ENCODE results near the gene GAD1. TPM values are rescaled to one million over a fixed set of nuclear protein-coding genes. Genes with fewer than 3 reads are reported as not detected.

GAD1 gene
- total RNA-seq, 2 experiments from 2014 or later = not detected

DNA sequence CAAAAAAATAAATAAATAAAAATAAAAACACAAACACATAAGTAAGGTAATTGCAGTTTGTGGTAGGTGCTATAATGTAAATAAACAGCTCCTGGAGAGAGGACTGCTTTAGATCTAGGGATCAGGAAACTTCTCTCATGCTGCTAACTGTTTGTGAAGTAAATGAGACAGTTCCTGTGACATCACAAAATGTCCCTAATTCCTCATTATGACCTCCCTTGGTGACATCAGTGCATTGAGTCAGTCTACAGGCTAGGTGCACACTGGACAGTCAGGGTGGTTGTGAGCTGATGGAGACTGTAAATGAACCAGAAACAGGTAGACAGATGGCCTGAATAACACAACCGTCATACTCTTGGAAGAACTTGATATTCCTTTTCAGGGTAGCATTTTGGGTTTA is 33.1 kb upstream of the GAD1 start:
- DNase-seq (no peak), ATAC-seq (ENCODE audit: poor library complexity) (no peak)
- Mint-ChIP-seq H3K9me3 (no peaks in the 10 kb centered on the region), H3K36me3 (ENCODE audit: low read depth) (no peaks in the 10 kb centered on the region), H3K4me3 (no peak overlapping the region), H3K27me3 (peaks cover 29% of the 10 kb centered on the region), H3K4me1 (ENCODE audit: low read depth) (no peaks in the 10 kb centered on the region), H3K27ac (no peak overlapping the region)
- TF ChIP-seq CTCF (IDR thresholded peaks at IDR 0.05) = no peak
- Histone ChIP-seq H3K4me3 (ENCODE audit: low read length) (no peak overlapping the region), H3K9me3 (ENCODE audit: control insufficient read depth in 1 of 2, insufficient read depth in 1 of 2, low read length in 2 of 2) (no peaks in the 10 kb centered on the region), H3K36me3 (ENCODE audit: insufficient read depth, low read length) (no peaks in the 10 kb centered on the region), H3K4me1 (ENCODE audit: insufficient read depth, low read length) (no peaks in the 10 kb centered on the region), H3K27me3 (ENCODE audit: control insufficient read depth in 1 of 2, insufficient read depth in 2 of 2, low read length in 2 of 2) (peaks cover 0 to 28% of the 10 kb centered on the region in 2 experiments), H3K27ac (ENCODE audit: low read depth in 1 of 2, low read length in 2 of 2) (no peak overlapping the region)
- POLR2A ChIA-PET = no interaction called here
- CTCF ChIA-PET = interaction anchor here (0.8 kb wide), 1 partner anchor 11 kb away, joined by 3 read pairs; no protein-coding TSS in a partner anchor
- intact Hi-C loops (cut with DNase I, micrococcal nuclease) = no loop called here

- intact Hi-C loops (cut with DNase I, micrococcal nuclease) = no loop called here
- Histone ChIP-seq H3K4me1 (ENCODE audit: insufficient read depth, low read length) (no peaks in the 10 kb centered on the region), H3K27ac (ENCODE audit: low read depth in 1 of 2, low read length in 2 of 2) (no peak overlapping the region), H3K36me3 (ENCODE audit: insufficient read depth, low read length) (no peaks in the 10 kb centered on the region), H3K9me3 (ENCODE audit: control insufficient read depth in 1 of 2, insufficient read depth in 1 of 2, low read length in 2 of 2) (no peaks in the 10 kb centered on the region), H3K27me3 (ENCODE audit: control insufficient read depth in 1 of 2, insufficient read depth in 2 of 2, low read length in 2 of 2) (peaks cover 6 to 9% of the 10 kb centered on the region in 2 experiments), H3K4me3 (ENCODE audit: low read length) (no peak overlapping the region)
- no peak overlapping the region for H3K4me3 Mint-ChIP-seq
- H3K27ac Mint-ChIP-seq = no peak overlapping the region
- DNase-seq (no peak), ATAC-seq (ENCODE audit: poor library complexity) (no peak)
- peaks cover 21% of the 10 kb centered on the region for H3K27me3 Mint-ChIP-seq
- ChIA-PET POLR2A (no interaction called here), CTCF (no interaction called here)
- H3K36me3 Mint-ChIP-seq (ENCODE audit: low read depth) = no peaks in the 10 kb centered on the region
- H3K4me1 Mint-ChIP-seq (ENCODE audit: low read depth) = no peaks in the 10 kb centered on the region
- no peaks in the 10 kb centered on the region for H3K9me3 Mint-ChIP-seq
- no peak for TF ChIP-seq CTCF (IDR thresholded peaks at IDR 0.05)
These were observed 17.7 kb upstream of the GAD1 start for GRCh38 chr2:170798996-170799395.

DNA sequence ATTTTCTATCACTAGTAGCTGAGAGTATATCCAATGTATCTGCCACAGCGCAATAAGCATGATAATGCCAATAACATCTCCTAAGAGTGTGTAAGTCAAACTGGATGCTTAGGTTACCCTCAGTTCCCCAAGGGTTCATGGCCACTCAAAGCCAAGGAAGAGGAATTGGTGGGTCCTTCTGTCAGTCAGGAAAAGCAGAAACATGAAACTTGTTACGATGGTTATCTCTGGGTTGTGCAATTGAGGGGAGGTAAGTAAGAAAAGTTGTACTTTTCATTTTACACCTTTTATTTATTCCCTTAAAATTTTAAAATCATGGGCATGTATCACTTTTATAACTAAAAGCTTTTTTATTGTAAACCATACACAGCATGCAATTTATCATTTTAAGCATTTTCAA is 10.1 kb upstream of the GAD1 start:
- Mint-ChIP-seq H3K4me1 (ENCODE audit: low read depth) (no peaks in the 10 kb centered on the region), H3K9me3 (no peaks in the 10 kb centered on the region), H3K4me3 (no peak overlapping the region), H3K36me3 (ENCODE audit: low read depth) (no peaks in the 10 kb centered on the region), H3K27ac (no peak overlapping the region), H3K27me3 (peaks cover 14% of the 10 kb centered on the region)
- no peaks in the 10 kb centered on the region for H3K9me3 ChIP-seq (ENCODE audit: control insufficient read depth in 1 of 2, insufficient read depth in 1 of 2, low read length in 2 of 2)
- TF ChIP-seq CTCF (IDR thresholded peaks at IDR 0.05) = no peak
- ChIA-PET CTCF (no interaction called here), POLR2A (no interaction called here)
- no peaks in the 10 kb centered on the region for H3K27me3 ChIP-seq (ENCODE audit: control insufficient read depth in 1 of 2, insufficient read depth in 2 of 2, low read length in 2 of 2)
- no peak for DNase-seq
- no peaks in the 10 kb centered on the region for H3K4me1 ChIP-seq (ENCODE audit: insufficient read depth, low read length)
- ATAC-seq (ENCODE audit: poor library complexity) = no peak
- H3K36me3 ChIP-seq (ENCODE audit: insufficient read depth, low read length) = no peaks in the 10 kb centered on the region
- intact Hi-C loops (cut with DNase I, micrococcal nuclease) = no loop called here
- H3K27ac ChIP-seq (ENCODE audit: low read depth in 1 of 2, low read length in 2 of 2) = no peak overlapping the region
- no peak overlapping the region for H3K4me3 ChIP-seq (ENCODE audit: low read length)

Measured in CD4-positive, alpha-beta T cell (primary cell).